GM12878 (cell line): ENCODE data around the gene MIOS. TPM values are rescaled to one million over a fixed set of nuclear protein-coding genes. Genes with fewer than 3 reads are reported as not detected.
A peak's percentile ranks its signal among the peaks of the same experiment; 100 is the strongest.

Experiments
- BACH1 ChIP-seq: fragments of 450-650 bp; IDR thresholded peaks from 2 replicates; pipeline ENCODE4 v1.6.1; 2017; ENCODE audit warnings: mild to moderate bottlenecking, borderline replicate concordance
- BCL11A ChIP-seq: IDR thresholded peaks from 2 replicates; pipeline ENCODE4 v1.6.1; 2011; ENCODE audit warnings: low read depth, low read length
- CBFB ChIP-seq: IDR thresholded peaks from 2 replicates; pipeline ENCODE4 v1.6.1; 2016; ENCODE audit warnings: antibody characterized with exemption, low read depth
- CEBPB ChIP-seq, 2 experiments: fragments of 150-350 bp in 1 of 2; IDR thresholded peaks; 2 replicates each; pipeline ENCODE4 v1.6.1; 2012 to 2014; ENCODE audit warnings: low read depth in 2 of 2, low read length in 2 of 2, borderline replicate concordance in 1 of 2, inconsistent platforms in 1 of 2
- CHD4 ChIP-seq: fragments of 200-600 bp; sonication (generic); IDR thresholded peaks from 2 replicates; pipeline ENCODE4 v1.6.1; 2016; ENCODE audit warnings: mild to moderate bottlenecking
- CREB1 ChIP-seq: IDR thresholded peaks from 2 replicates; pipeline ENCODE4 v1.6.1; 2012; ENCODE audit warnings: low read depth, mild to moderate bottlenecking, inconsistent platforms
- ESRRA ChIP-seq: IDR thresholded peaks from 2 replicates; pipeline ENCODE4 v1.6.1; 2012; ENCODE audit warnings: mild to moderate bottlenecking, low read length, improper control_type of control experiment
- FOXM1 ChIP-seq: IDR thresholded peaks from 2 replicates; pipeline ENCODE4 v1.6.1; 2012; ENCODE audit warnings: low read depth, mild to moderate bottlenecking, inconsistent platforms, low read length, moderate library complexity
- HDAC2 ChIP-seq: fragments of 200-600 bp; sonication (generic); IDR thresholded peaks from 2 replicates; pipeline ENCODE4 v1.6.1; 2017
- HDGF ChIP-seq: fragments of 450-650 bp; IDR thresholded peaks from 2 replicates; pipeline ENCODE4 v1.6.1; 2016; ENCODE audit warnings: antibody characterized with exemption
- JUNB ChIP-seq: IDR thresholded peaks from 2 replicates; pipeline ENCODE4 v1.6.1; 2016; ENCODE audit warnings: antibody characterized with exemption, mild to moderate bottlenecking
- JUND ChIP-seq: IDR thresholded peaks from 2 replicates; pipeline ENCODE4 v1.6.1; 2012; ENCODE audit warnings: low read depth, mild to moderate bottlenecking, low read length, improper control_type of control experiment, moderate library complexity
- MTA3 ChIP-seq: IDR thresholded peaks from 2 replicates; pipeline ENCODE4 v1.6.1; 2012; ENCODE audit warnings: low read length, inconsistent platforms, borderline replicate concordance
- MYC ChIP-seq: IDR thresholded peaks from 2 replicates; pipeline ENCODE4 v1.6.1; 2011; ENCODE audit warnings: mild to moderate bottlenecking, low read length, moderate library complexity, inconsistent platforms; ENCODE audit not compliant: insufficient read depth, insufficient replicate concordance, insufficient read length, severe bottlenecking
- NFIC ChIP-seq: IDR thresholded peaks from 2 replicates; pipeline ENCODE4 v1.6.1; 2012; ENCODE audit warnings: low read depth, mild to moderate bottlenecking, inconsistent platforms, low read length, moderate library complexity
- NFXL1 ChIP-seq: fragments of 450-650 bp; IDR thresholded peaks from 2 replicates; pipeline ENCODE4 v1.6.1; 2017; ENCODE audit warnings: antibody characterized with exemption, mild to moderate bottlenecking, borderline replicate concordance
- POLR2AphosphoS5 ChIP-seq: IDR thresholded peaks from 2 replicates; pipeline ENCODE4 v1.6.1; 2011; ENCODE audit warnings: mild to moderate bottlenecking, low read length, inconsistent platforms
- SIX5 ChIP-seq: IDR thresholded peaks from 2 replicates; pipeline ENCODE4 v1.6.1; 2011; ENCODE audit warnings: mild to moderate bottlenecking, low read depth, low read length, moderate library complexity; ENCODE audit not compliant: severe bottlenecking
- SUZ12 ChIP-seq: fragments of 200-600 bp; sonication (generic); IDR thresholded peaks from one replicate; pipeline ENCODE4 v1.6.1; 2018; ENCODE audit warnings: antibody characterized with exemption, mild to moderate bottlenecking; ENCODE audit not compliant: unreplicated experiment
- YBX1 ChIP-seq: fragments of 450-650 bp; IDR thresholded peaks from 2 replicates; pipeline ENCODE4 v1.6.1; 2016; ENCODE audit warnings: antibody characterized with exemption
- ZNF207 ChIP-seq: fragments of 450-650 bp; IDR thresholded peaks from 2 replicates; pipeline ENCODE4 v1.6.1; 2014; ENCODE audit warnings: antibody characterized with exemption, mild to moderate bottlenecking, borderline replicate concordance
- ZNF384 ChIP-seq: IDR thresholded peaks from 2 replicates; pipeline ENCODE4 v1.6.1; 2012; ENCODE audit warnings: low read depth, mild to moderate bottlenecking, low read length, improper control_type of control experiment, borderline replicate concordance
- polyA plus RNA-seq, 11 experiments: library from polyadenylated mRNA; depleted of rRNA in 4 of 11; unstranded in 6 of 11; stranded (reverse) in 5 of 11; fragments of >200 nt; fragmentation: Nextera tagmentation in 4 of 11; fragmentation: Illumina TruSeq in 1 of 11; extraction: Ambion mirVana in 4 of 11; extraction: Trizol in 1 of 11; gene quantifications; 1 replicate in 1 of 11; 2 replicates in 10 of 11; pipeline versions ENCODE4 v1.2.1 to v1.2.3, GENCODE V29; 2011 to 2016; ENCODE audit warnings: inconsistent platforms in 2 of 11, missing spikeins in 2 of 11, low read depth in 1 of 11
- total RNA-seq, 4 experiments: library from RNA; depleted of rRNA in 3 of 4; stranded (reverse); fragments of >200 nt in 3 of 4; fragmentation: Illumina TruSeq in 1 of 4; extraction: Trizol in 1 of 4; gene quantifications; 2 replicates each; pipeline versions ENCODE4 v1.2.1 to v1.2.3, GENCODE V29; 2013 to 2021
- TF ChIP-seq, protein P1 (sequence below): fragments of 450-650 bp; IDR thresholded peaks from 2 replicates; pipeline ENCODE4 v1.6.1; 2017; ENCODE audit warnings: low read depth, mild to moderate bottlenecking, moderate library complexity
- TF ChIP-seq, protein P2 (sequence below): fragments of 450-650 bp; IDR thresholded peaks from 2 replicates; pipeline ENCODE4 v1.6.1; 2017; ENCODE audit warnings: mild to moderate bottlenecking, low read depth, inconsistent platforms; ENCODE audit not compliant: poor library complexity, severe bottlenecking
- TF ChIP-seq, protein P3 (sequence below): IDR thresholded peaks from 2 replicates; pipeline ENCODE4 v1.6.1; 2012; ENCODE audit warnings: low read depth, low read length, improper control_type of control experiment
- TF ChIP-seq, protein P4 (sequence below): IDR thresholded peaks from 2 replicates; pipeline ENCODE4 v1.6.1; 2012; ENCODE audit warnings: low read depth, low read length, improper control_type of control experiment

MIOS gene
- total and polyA plus RNA-seq, 10 of the 15 experiments (the other 5 are each of a cell fraction or from before 2014, with no cell fraction given), result 13.1 to 94.9 (median 54.2) TPM

DNA sequence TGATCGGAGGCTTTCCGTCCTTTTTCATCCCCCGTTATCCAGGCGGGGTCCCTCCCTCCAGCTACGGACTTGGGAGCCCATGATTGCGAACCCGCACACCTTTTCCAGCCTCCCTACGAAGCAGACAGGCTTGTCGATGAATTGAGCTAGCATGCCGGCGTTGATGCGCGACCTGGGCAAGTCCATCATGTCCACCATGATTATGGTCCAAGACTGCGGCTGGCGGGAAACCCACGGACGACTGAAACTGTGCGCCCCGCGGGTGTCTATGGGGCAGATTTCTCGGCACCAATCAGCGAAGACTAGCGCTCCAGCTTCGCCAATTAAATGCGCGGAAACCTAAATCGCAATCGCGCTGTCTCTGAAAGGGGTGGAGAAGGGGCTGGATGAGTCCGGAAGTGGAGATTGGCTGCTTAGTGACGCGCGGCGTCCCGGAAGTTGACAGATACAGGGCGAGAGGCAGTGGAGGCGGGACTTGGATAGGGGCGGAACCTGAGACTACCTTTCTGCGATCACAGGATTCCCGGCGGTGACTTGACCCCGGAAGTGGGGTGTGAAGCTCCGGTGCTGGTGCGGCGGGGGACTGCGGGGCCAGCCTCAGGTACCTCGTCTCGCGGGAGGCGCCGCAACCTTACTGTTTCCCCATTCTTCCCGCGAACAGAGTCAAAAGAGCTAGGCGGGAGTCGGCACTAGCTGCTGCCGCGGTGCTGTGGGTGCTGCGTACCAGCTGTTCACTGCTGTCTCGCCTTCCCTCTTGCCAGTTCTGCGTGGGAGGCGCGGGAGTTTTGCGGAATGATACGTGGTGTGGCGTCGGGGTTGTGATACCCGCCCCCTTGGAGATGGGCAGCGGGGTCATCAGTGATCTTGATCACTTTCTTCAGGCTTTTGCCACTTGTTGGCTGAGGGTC, 73.8 kb downstream of the MIOS start, which contains the start of gene UMAD1 (continued):
- TF ChIP-seq ZNF207, result peak; percentile 39; the same call in 1 of the 2 replicates
- no peak for TF ChIP-seq MYC
- no peak for TF ChIP-seq ZNF384
- no peak for TF ChIP-seq HDAC2
- TF ChIP-seq, protein P1, sequence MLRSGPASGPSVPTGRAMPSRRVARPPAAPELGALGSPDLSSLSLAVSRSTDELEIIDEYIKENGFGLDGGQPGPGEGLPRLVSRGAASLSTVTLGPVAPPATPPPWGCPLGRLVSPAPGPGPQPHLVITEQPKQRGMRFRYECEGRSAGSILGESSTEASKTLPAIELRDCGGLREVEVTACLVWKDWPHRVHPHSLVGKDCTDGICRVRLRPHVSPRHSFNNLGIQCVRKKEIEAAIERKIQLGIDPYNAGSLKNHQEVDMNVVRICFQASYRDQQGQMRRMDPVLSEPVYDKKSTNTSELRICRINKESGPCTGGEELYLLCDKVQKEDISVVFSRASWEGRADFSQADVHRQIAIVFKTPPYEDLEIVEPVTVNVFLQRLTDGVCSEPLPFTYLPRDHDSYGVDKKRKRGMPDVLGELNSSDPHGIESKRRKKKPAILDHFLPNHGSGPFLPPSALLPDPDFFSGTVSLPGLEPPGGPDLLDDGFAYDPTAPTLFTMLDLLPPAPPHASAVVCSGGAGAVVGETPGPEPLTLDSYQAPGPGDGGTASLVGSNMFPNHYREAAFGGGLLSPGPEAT, result peak; percentile 76
- no peak for TF ChIP-seq SUZ12
- TF ChIP-seq BACH1, result peak; percentile 61; the same call in 1 of the 2 replicates
- TF ChIP-seq, protein P2, sequence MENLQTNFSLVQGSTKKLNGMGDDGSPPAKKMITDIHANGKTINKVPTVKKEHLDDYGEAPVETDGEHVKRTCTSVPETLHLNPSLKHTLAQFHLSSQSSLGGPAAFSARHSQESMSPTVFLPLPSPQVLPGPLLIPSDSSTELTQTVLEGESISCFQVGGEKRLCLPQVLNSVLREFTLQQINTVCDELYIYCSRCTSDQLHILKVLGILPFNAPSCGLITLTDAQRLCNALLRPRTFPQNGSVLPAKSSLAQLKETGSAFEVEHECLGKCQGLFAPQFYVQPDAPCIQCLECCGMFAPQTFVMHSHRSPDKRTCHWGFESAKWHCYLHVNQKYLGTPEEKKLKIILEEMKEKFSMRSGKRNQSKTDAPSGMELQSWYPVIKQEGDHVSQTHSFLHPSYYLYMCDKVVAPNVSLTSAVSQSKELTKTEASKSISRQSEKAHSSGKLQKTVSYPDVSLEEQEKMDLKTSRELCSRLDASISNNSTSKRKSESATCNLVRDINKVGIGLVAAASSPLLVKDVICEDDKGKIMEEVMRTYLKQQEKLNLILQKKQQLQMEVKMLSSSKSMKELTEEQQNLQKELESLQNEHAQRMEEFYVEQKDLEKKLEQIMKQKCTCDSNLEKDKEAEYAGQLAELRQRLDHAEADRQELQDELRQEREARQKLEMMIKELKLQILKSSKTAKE, result peak; percentile 17
- no peak for TF ChIP-seq CEBPB (IDR thresholded peaks at IDR 0.05; ENCODE audit: borderline replicate concordance in 1 of 2, low read depth in 2 of 2, low read length in 2 of 2)
- peak; percentile 18 for TF ChIP-seq SIX5
- TF ChIP-seq JUND, result 0 out of 2 replicates have a peak, but pooled peaks have one; percentile 6
- TF ChIP-seq JUNB, result no peak
- TF ChIP-seq FOXM1, result peak; percentile 79; the same call in 1 of the 2 replicates
- 0 out of 2 replicates have a peak, but pooled peaks have one; percentile 52 for TF ChIP-seq NFIC
- TF ChIP-seq, protein P3, sequence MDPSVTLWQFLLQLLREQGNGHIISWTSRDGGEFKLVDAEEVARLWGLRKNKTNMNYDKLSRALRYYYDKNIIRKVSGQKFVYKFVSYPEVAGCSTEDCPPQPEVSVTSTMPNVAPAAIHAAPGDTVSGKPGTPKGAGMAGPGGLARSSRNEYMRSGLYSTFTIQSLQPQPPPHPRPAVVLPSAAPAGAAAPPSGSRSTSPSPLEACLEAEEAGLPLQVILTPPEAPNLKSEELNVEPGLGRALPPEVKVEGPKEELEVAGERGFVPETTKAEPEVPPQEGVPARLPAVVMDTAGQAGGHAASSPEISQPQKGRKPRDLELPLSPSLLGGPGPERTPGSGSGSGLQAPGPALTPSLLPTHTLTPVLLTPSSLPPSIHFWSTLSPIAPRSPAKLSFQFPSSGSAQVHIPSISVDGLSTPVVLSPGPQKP, result peak; percentile 88
- TF ChIP-seq ESRRA, result no peak; the same call in 1 of the 2 replicates
- TF ChIP-seq CHD4, result no peak
- TF ChIP-seq, protein P4, sequence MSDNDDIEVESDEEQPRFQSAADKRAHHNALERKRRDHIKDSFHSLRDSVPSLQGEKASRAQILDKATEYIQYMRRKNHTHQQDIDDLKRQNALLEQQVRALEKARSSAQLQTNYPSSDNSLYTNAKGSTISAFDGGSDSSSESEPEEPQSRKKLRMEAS, result peak; percentile 64
- TF ChIP-seq HDGF, result peak; percentile 91
- peak; percentile 33 for TF ChIP-seq CBFB
- peak; percentile 93 for TF ChIP-seq POLR2AphosphoS5
- no peak for TF ChIP-seq YBX1
- no peak for TF ChIP-seq MTA3
- TF ChIP-seq NFXL1, result no peak
- peak; percentile 23; the same call in 1 of the 2 replicates for TF ChIP-seq BCL11A
- TF ChIP-seq CREB1, result peak; percentile 87
